KMS-11 (cell line): ENCODE measurements around the gene SFXN4.

Experiments used
- H2AFZ ChIP-seq: fragments of 200-600 bp; sonication (generic); 2 replicates; pipeline ENCODE4 v1.6.1; 2016; ENCODE audit warnings: antibody characterized with exemption, mixed run types, low read depth
- H3K27ac ChIP-seq: fragments of 200-600 bp; sonication (generic); 2 replicates; pipeline ENCODE4 v1.6.1; 2016; ENCODE audit warnings: mild to moderate bottlenecking, mixed run types
- H3K27me3 ChIP-seq: fragments of 200-600 bp; sonication (generic); 2 replicates; pipeline ENCODE4 v1.6.1; 2017; ENCODE audit warnings: mild to moderate bottlenecking, low read depth, mixed run types, moderate library complexity; ENCODE audit not compliant: insufficient read depth
- H3K36me3 ChIP-seq: fragments of 200-600 bp; sonication (generic); 2 replicates; pipeline ENCODE4 v1.6.1; 2017; ENCODE audit warnings: mild to moderate bottlenecking, mixed run types; ENCODE audit not compliant: insufficient read depth
- H3K4me1 ChIP-seq: fragments of 200-600 bp; sonication (generic); 2 replicates; pipeline ENCODE4 v1.6.1; 2016; ENCODE audit warnings: mild to moderate bottlenecking, low read depth, mixed run types; ENCODE audit not compliant: poor library complexity, severe bottlenecking
- H3K4me2 ChIP-seq: fragments of 200-600 bp; sonication (generic); 2 replicates; pipeline ENCODE4 v1.7.0; 2016; ENCODE audit warnings: mild to moderate bottlenecking, mixed run types
- H3K4me3 ChIP-seq: fragments of 200-600 bp; sonication (generic); IDR thresholded peaks from 2 replicates; pipeline ENCODE4 v1.6.1; 2017; ENCODE audit warnings: low read depth, low read length, mixed read lengths; ENCODE audit not compliant: insufficient read depth
- H3K79me2 ChIP-seq: fragments of 200-600 bp; sonication (generic); 2 replicates; pipeline ENCODE4 v1.6.1; 2016; ENCODE audit warnings: low read depth, mixed run types; ENCODE audit not compliant: insufficient read depth
- H3K9ac ChIP-seq: fragments of 200-600 bp; sonication (generic); 2 replicates; pipeline ENCODE4 v1.6.1; 2016; ENCODE audit warnings: mild to moderate bottlenecking, mixed run types
- H4K20me1 ChIP-seq: fragments of 200-600 bp; sonication (generic); 2 replicates; pipeline ENCODE4 v1.6.1; 2016; ENCODE audit warnings: mild to moderate bottlenecking, mixed run types; ENCODE audit not compliant: insufficient read depth
- CTCF ChIP-seq: fragments of 200-600 bp; sonication (generic); conservative IDR thresholded peaks from 2 replicates; pipeline ENCODE4 v1.6.1; 2017; ENCODE audit warnings: low read depth, mild to moderate bottlenecking, antibody characterized with exemption, low read length, moderate library complexity, mixed read lengths

Gene SFXN4

DNA sequence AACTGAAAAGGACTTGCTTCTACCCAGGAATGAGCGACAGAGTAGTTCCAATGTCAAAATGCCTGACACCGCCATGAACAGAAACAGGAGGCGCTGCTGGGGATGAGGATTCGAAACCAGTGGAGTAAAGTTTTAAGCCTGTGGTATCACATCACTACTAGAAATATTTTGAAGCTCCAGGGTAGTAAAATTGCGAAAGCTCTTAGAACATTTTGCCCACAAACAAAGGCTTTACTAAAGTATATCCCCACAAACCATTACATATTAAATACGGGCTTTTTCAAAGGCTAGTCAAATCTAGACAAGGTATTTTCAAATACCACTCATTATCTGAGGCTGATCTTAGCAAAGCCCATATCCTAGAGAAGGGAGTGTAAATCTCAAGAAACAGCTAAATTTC is 10.7 kb upstream of the SFXN4 start:
- Histone ChIP-seq H3K4me3 (no peak overlapping the region), H2AFZ (no peak overlapping the region), H4K20me1 (no peaks in the 10 kb centered on the region), H3K27ac (no peak overlapping the region), H3K27me3 (no peaks in the 10 kb centered on the region), H3K4me2 (no peak overlapping the region), H3K4me1 (peaks cover 24% of the 10 kb centered on the region), H3K9ac (no peak overlapping the region), H3K79me2 (peaks cover 29% of the 10 kb centered on the region), H3K36me3 (0 out of 2 replicates have a peak, but pooled peaks cover 5% of the 10 kb centered on the region)
- TF ChIP-seq CTCF: no peak

- H3K79me2 ChIP-seq: peaks cover 29% of the 10 kb centered on the region
- no peak overlapping the region for H3K4me3 ChIP-seq
- peaks cover 5% of the 10 kb centered on the region; the same call in 1 of the 2 replicates for H3K36me3 ChIP-seq
- peaks cover 19% of the 10 kb centered on the region for H3K4me1 ChIP-seq
- TF ChIP-seq CTCF: no peak
- H3K27ac ChIP-seq: no peak overlapping the region
- H2AFZ ChIP-seq: no peak overlapping the region
- H4K20me1 ChIP-seq: no peaks in the 10 kb centered on the region
- no peak overlapping the region for H3K4me2 ChIP-seq
- no peak overlapping the region for H3K9ac ChIP-seq
- no peaks in the 10 kb centered on the region for H3K27me3 ChIP-seq
Observed at GRCh38 chr10:119174109-119174508, 8.6 kb upstream of the SFXN4 start.

- Histone ChIP-seq H3K4me3 (no peak overlapping the region), H3K4me2 (no peak overlapping the region), H3K9ac (no peak overlapping the region), H3K79me2 (peaks cover 9% of the 10 kb centered on the region; the same call in 1 of the 2 replicates), H3K4me1 (peaks cover 16% of the 10 kb centered on the region), H4K20me1 (no peaks in the 10 kb centered on the region), H3K27me3 (no peaks in the 10 kb centered on the region), H3K27ac (no peak overlapping the region), H2AFZ (no peak overlapping the region), H3K36me3 (peaks cover 5% of the 10 kb centered on the region; the same call in 1 of the 2 replicates)
- no peak for TF ChIP-seq CTCF
Observed at GRCh38 chr10:119167041-119167440, 1.5 kb upstream of the SFXN4 start.

DNA sequence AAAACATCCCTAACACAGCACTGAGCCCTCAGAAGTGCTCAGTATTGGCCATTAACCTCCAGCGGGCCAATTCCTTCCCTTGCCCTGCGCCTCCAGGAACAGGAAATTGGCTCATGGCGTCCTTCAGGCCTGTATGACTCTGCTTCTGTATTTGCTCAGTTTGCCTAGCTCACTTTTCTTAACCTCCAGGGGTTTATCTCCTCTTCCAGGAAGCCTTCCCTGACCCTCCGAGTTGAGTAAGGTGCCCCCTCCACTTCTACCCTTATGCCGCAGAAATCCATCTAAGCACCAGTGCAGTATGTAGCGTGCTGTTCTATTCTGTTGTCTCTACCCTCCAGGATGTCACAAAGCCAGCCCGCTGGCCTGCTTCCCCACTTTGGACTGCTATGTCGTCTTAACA is 1.1 kb upstream of the SFXN4 start:
- Histone ChIP-seq H4K20me1 (no peaks in the 10 kb centered on the region), H3K4me3 (no peak overlapping the region), H3K79me2 (peaks cover 9% of the 10 kb centered on the region; the same call in 1 of the 2 replicates), H3K9ac (no peak overlapping the region), H3K36me3 (peaks cover 3% of the 10 kb centered on the region; the same call in 1 of the 2 replicates), H3K4me1 (peaks cover 16% of the 10 kb centered on the region), H3K4me2 (peak overlapping the region; percentile 87; the same call in 1 of the 2 replicates), H3K27ac (no peak overlapping the region), H3K27me3 (no peaks in the 10 kb centered on the region), H2AFZ (no peak overlapping the region)
- TF ChIP-seq CTCF: no peak
